GM23338 (cell line): ENCODE results near the gene RPF1. TPM values are rescaled to one million over a fixed set of nuclear protein-coding genes. Genes with fewer than 3 reads are reported as not detected.
"Not testable (repeated sequence)": the region's sequence is repeated elsewhere in the genome, so short reads cannot be mapped to it uniquely, and the experiment has no call there.

Experiments used
- ATAC-seq: fragments of 200-7000 bp; cut with Tn5 transposase; 3 replicates; pipeline ENCODE4 v1.9.1; 2020
- DNase-seq: peaks from one replicate; pipeline ENCODE4 v3.0.0-alpha.2; 2015; ENCODE audit warnings: low spot score
- H2AFZ ChIP-seq: fragments of 200-600 bp; sonication (generic); 2 replicates; pipeline ENCODE4 v1.8.0; 2016; ENCODE audit warnings: antibody characterized with exemption, mild to moderate bottlenecking, moderate library complexity
- H3F3A ChIP-seq: fragments of 200-600 bp; sonication (generic); replicated peaks from 2 replicates; pipeline ENCODE4 v1.8.0; 2017; ENCODE audit warnings: antibody characterized with exemption, mixed run types, low read depth
- H3K27ac ChIP-seq: fragments of 200-600 bp; sonication (generic); 2 replicates; pipeline ENCODE4 v1.6.1; 2016; ENCODE audit warnings: low read depth
- H3K27me3 ChIP-seq: fragments of 200-600 bp; sonication (generic); 2 replicates; pipeline ENCODE4 v1.8.0; 2016; ENCODE audit warnings: mild to moderate bottlenecking, mixed run types, moderate library complexity; ENCODE audit not compliant: insufficient read depth
- H3K36me3 ChIP-seq: fragments of 200-600 bp; sonication (generic); 2 replicates; pipeline ENCODE4 v1.8.0; 2016; ENCODE audit warnings: mild to moderate bottlenecking; ENCODE audit not compliant: insufficient read depth
- H3K4me1 ChIP-seq: fragments of 200-600 bp; sonication (generic); 2 replicates; pipeline ENCODE4 v1.8.0; 2016; ENCODE audit warnings: mild to moderate bottlenecking, moderate library complexity; ENCODE audit not compliant: insufficient read depth
- H3K4me2 ChIP-seq: fragments of 200-600 bp; sonication (generic); 2 replicates; pipeline ENCODE4 v1.7.1; 2017; ENCODE audit warnings: mixed run types
- H3K4me3 ChIP-seq: fragments of 200-600 bp; sonication (generic); 2 replicates; pipeline ENCODE4 v1.6.1; 2016; ENCODE audit warnings: mixed run types
- H3K79me2 ChIP-seq: fragments of 200-600 bp; sonication (generic); replicated peaks from 2 replicates; pipeline ENCODE4 v1.8.0; 2017; ENCODE audit warnings: mild to moderate bottlenecking; ENCODE audit not compliant: insufficient read depth
- H3K9me2 ChIP-seq: fragments of 200-600 bp; sonication (generic); 2 replicates; pipeline ENCODE4 v1.8.0; 2017; ENCODE audit not compliant: insufficient read depth
- H4K20me1 ChIP-seq: fragments of 200-600 bp; sonication (generic); replicated peaks from 2 replicates; pipeline ENCODE4 v1.8.0; 2017; ENCODE audit warnings: mild to moderate bottlenecking; ENCODE audit not compliant: insufficient read depth
- H3K27ac Mint-ChIP-seq: 2 replicates; pipeline ENCODE4 v1.8.0; 2020; ENCODE audit warnings: inconsistent platforms, mild to moderate bottlenecking, moderate library complexity, mixed read lengths
- H3K27me3 Mint-ChIP-seq: 3 replicates; pipeline ENCODE4 v1.8.0; 2022; ENCODE audit warnings: low read depth, mild to moderate bottlenecking, moderate library complexity, mixed read lengths, inconsistent platforms; ENCODE audit not compliant: insufficient read depth, poor library complexity
- H3K36me3 Mint-ChIP-seq: 3 replicates; pipeline ENCODE4 v1.8.0; 2021; ENCODE audit warnings: low read depth, mild to moderate bottlenecking, inconsistent platforms, moderate library complexity, mixed read lengths
- H3K4me1 Mint-ChIP-seq: 3 replicates; pipeline ENCODE4 v1.8.0; 2020; ENCODE audit warnings: mild to moderate bottlenecking, inconsistent platforms, mixed read lengths
- H3K4me3 Mint-ChIP-seq: 3 replicates; pipeline ENCODE4 v1.8.0; 2021; ENCODE audit warnings: moderate library complexity, mild to moderate bottlenecking, inconsistent platforms, mixed read lengths
- H3K9me3 Mint-ChIP-seq: 3 replicates; pipeline ENCODE4 v1.8.0; 2020; ENCODE audit warnings: moderate library complexity, mild to moderate bottlenecking, inconsistent platforms, mixed read lengths
- CTCF ChIP-seq, 2 experiments: fragments of 200-600 bp in 1 of 2; sonication (generic) in 1 of 2; conservative IDR thresholded peaks; 2 replicates each; pipeline versions ENCODE4 v1.5.1 to v1.6.1; 2016 to 2017; ENCODE audit warnings: antibody characterized with exemption in 2 of 2, low read depth in 2 of 2, mild to moderate bottlenecking in 2 of 2, moderate library complexity in 1 of 2
- POLR2AphosphoS5 ChIP-seq: IDR thresholded peaks from 2 replicates; pipeline ENCODE4 v1.6.1; 2016; ENCODE audit warnings: antibody characterized with exemption, low read depth
- ZNF114 ChIP-seq: fragments of 250-450 bp; sonication (Bioruptor Pico); IDR thresholded peaks from 2 replicates; pipeline ENCODE4 v1.5.0; 2020; ENCODE audit warnings: mild to moderate bottlenecking, moderate library complexity
- ZNF462 ChIP-seq: fragments of 250-450 bp; sonication (Bioruptor Pico); IDR thresholded peaks from 2 replicates; pipeline ENCODE4 v1.5.0; 2020; ENCODE audit warnings: mild to moderate bottlenecking, moderate library complexity
- polyA plus RNA-seq: library from polyadenylated mRNA; unstranded; fragments of >200 nt; fragmentation: Nextera tagmentation; extraction: Ambion mirVana; gene quantifications from 2 replicates; pipeline ENCODE4 v1.2.1, GENCODE V29; 2016
- total RNA-seq: library from RNA; depleted of rRNA; stranded (reverse); fragments of >200 nt; shearing (Covaris generic); gene quantifications from 2 replicates; pipeline ENCODE4 v1.2.3, GENCODE V29; 2014

The RPF1 gene
- total and polyA plus RNA-seq, 2 experiments from 2014 or later, result 56.4 to 57.1 TPM

GRCh38 chr1:84436876-84437655 is 42.0 kb upstream of the RPF1 start (continued):
- no peak for TF ChIP-seq ZNF462 (CRISPR knock-in tag)
- TF ChIP-seq POLR2AphosphoS5, result no peak

GRCh38 chr1:84442256-84442655 is 36.8 kb upstream of the RPF1 start:
- no peaks in the 10 kb centered on the region for H3K27me3 Mint-ChIP-seq
- no peaks in the 10 kb centered on the region for H3K36me3 ChIP-seq
- no peak overlapping the region for H3K27ac ChIP-seq
- ATAC-seq, result no peak
- no peaks in the 10 kb centered on the region for H3K9me2 ChIP-seq
- no peaks in the 10 kb centered on the region for H3K79me2 ChIP-seq
- H4K20me1 ChIP-seq, result no peaks in the 10 kb centered on the region
- no peaks in the 10 kb centered on the region for H3K36me3 Mint-ChIP-seq
- H3K9me3 Mint-ChIP-seq, result no peaks in the 10 kb centered on the region
- H3K4me3 Mint-ChIP-seq, result no peak overlapping the region
- no peak overlapping the region for H3K4me2 ChIP-seq
- H3K27ac Mint-ChIP-seq, result no peak overlapping the region
- 0 out of 2 replicates have a peak, but pooled peaks cover under 1% of the 10 kb centered on the region for H3K4me1 ChIP-seq
- TF ChIP-seq ZNF114 (no peak), CTCF (conservative IDR thresholded peaks at IDR 0.05; ENCODE audit: low read depth in 2 of 2) (peak; percentile 29 to 49; a peak in 3 of 4 replicates)
- no peak overlapping the region for H3K4me3 ChIP-seq
- no peaks in the 10 kb centered on the region for H3F3A ChIP-seq
- H3K4me1 Mint-ChIP-seq, result peaks cover under 1% of the 10 kb centered on the region; the same call in 1 of the 3 replicates
- H3K27me3 ChIP-seq, result no peaks in the 10 kb centered on the region
- 0 out of 2 replicates have a peak overlapping the region, but pooled peaks have one; percentile 52 for H2AFZ ChIP-seq
- DNase-seq, result peak; percentile 7

GRCh38 chr1:84442747-84443646 is 36.1 kb upstream of the RPF1 start:
- H3K27ac Mint-ChIP-seq, H3K27me3 ChIP-seq, H3K9me3 Mint-ChIP-seq, H3K4me2 ChIP-seq, H3K79me2 ChIP-seq, H3K4me1 ChIP-seq, H3F3A ChIP-seq, H3K27me3 Mint-ChIP-seq, H3K36me3 Mint-ChIP-seq, H3K4me1 Mint-ChIP-seq, H3K4me3 ChIP-seq, H3K27ac ChIP-seq, DNase-seq, H3K4me3 Mint-ChIP-seq, H3K9me2 ChIP-seq, H4K20me1 ChIP-seq, H3K36me3 ChIP-seq, ATAC-seq: not testable (repeated sequence)
- H2AFZ ChIP-seq, result peak overlapping the region; percentile 52

- H3K4me2 ChIP-seq, DNase-seq, H3K27ac Mint-ChIP-seq: not testable (repeated sequence)
Measured at GRCh38 chr1:84448704-84449103, 30.4 kb upstream of the RPF1 start.

More at GRCh38 chr1:84448704-84449103, 30.4 kb upstream of the RPF1 start:
- not testable (repeated sequence) for H2AFZ ChIP-seq, H3K27me3 ChIP-seq, H4K20me1 ChIP-seq, H3K36me3 ChIP-seq, H3K4me3 ChIP-seq, ATAC-seq, H3K9me2 ChIP-seq, H3K79me2 ChIP-seq, H3K27ac ChIP-seq, H3K27me3 Mint-ChIP-seq, H3K36me3 Mint-ChIP-seq, H3K4me1 ChIP-seq, H3K4me3 Mint-ChIP-seq, H3K9me3 Mint-ChIP-seq, H3F3A ChIP-seq, H3K4me1 Mint-ChIP-seq
